NCI-H460 (cell line): Measurements from ENCODE around the gene CD55. TPM values are rescaled to one million over a fixed set of nuclear protein-coding genes. Genes with fewer than 3 reads are reported as not detected.

ENCODE experiments used
- DNase-seq: peaks from one replicate; pipeline ENCODE4 v3.0.0-alpha.2; 2016; ENCODE audit warnings: low read depth; ENCODE audit errors: extremely low read depth
- total RNA-seq: library from RNA; depleted of rRNA; stranded (reverse); fragments of >200 nt; shearing (Covaris generic); gene quantifications from 2 replicates; pipeline ENCODE4 v1.2.3, GENCODE V29; 2014

The CD55 gene
- total RNA-seq, 1 experiment from 2014 or later, result 1,516 TPM

DNA sequence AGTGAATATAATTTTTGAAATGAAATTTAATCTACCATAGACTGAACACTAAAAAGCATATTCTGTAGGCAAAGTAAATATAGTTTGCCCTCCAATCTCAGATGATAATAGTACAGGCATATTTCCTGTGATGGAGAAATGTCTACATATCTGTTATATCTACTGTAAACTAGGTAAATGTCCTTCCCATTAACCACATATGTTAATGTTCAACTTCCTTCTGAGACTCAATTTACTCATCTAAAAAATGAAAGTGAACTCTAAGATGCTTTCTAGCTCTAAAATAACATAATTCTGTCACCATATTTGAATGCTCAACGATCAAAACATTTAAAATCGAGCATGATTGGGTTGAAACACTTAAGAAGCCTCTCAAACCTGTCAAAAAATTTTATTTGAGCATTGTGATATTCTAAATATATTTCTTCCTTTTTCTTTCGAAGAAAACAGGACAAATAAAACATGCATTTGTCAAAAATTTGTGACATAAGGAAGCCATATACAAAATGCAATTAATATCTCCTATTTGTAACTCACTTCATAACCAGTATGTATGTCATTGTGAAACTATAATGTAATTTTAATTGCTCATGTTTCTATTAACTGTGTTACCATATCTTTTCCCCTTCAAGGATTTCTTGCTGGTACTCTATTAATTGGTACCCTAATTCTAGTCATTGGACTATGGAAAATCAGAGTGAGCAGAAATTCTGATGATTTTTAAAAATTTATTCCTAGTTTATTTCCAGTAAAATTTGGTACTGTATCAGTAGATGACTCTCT lies 34.2 kb downstream of the CD55 start:
- no peak for DNase-seq

- DNase-seq, result no peak
Observed at GRCh38 chr1:207361029-207361428, 39.6 kb downstream of the CD55 start.

GRCh38 chr1:207361889-207362288 lies 40.4 kb downstream of the CD55 start:
- DNase-seq, result no peak

DNA sequence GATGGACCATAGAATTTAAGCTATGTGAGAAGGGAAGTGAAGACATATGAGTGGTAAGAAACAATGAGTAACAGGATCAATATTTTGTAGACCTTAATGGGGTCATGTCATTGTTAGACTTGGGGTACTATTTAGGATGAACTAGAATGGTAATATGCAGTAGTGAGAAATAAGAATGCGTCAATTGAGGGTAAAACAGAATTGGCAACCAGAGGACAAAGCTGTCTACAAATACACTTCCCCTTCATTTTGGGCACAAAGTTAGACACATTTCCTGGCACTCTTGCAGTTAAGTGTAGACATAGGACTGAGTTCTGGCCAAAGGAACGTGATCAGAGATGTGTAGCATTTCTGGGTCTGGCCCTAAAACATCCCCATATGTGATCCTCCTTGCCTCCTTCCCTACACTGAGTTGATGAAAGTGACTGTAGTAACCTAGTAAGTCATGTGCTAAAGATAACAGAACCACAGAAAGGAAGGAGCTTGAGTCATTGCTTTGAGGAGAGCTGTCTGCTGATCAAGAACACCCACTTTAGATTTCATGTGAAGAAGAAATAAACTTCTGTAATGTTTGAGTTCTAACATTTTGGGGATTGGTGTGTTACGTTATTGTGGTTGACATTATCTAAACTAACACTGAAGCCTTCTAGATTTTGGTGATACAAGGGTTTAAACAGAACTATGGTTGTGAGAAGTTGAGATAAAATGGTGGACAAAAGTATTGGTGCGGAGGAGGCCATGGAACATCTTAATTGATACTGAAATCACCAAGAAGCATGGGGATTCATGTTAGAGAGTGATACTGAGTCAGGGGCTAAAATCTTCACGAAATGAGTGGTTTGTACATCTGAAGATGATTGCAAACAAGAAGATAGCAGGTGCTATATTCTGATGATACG lies 41.7 kb downstream of the CD55 start:
- DNase-seq, result no peak

DNA sequence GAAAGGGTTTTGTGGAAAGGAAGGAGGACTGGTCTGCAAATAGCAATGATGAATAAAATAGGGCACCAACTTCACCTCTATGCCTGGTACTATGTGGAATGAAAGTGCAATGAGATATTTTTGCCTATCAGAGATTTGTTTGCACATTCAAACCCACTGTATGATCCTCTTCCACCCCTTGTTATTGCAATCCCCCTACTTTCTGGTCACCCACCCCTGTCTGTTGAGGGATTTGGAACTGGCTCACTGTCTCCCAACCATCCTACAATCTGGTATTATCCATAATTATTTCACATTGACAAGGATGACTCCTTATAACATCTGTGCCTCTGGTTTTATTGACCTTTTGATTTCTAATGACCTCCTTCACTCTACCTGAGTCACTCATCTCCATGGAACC lies 42.4 kb downstream of the CD55 start:
- DNase-seq, result no peak

- DNase-seq, result no peak
Observed at GRCh38 chr1:207364614-207365013, 43.1 kb downstream of the CD55 start.

GRCh38 chr1:207365063-207365462 lies 43.6 kb downstream of the CD55 start:
- DNase-seq, result no peak

DNA sequence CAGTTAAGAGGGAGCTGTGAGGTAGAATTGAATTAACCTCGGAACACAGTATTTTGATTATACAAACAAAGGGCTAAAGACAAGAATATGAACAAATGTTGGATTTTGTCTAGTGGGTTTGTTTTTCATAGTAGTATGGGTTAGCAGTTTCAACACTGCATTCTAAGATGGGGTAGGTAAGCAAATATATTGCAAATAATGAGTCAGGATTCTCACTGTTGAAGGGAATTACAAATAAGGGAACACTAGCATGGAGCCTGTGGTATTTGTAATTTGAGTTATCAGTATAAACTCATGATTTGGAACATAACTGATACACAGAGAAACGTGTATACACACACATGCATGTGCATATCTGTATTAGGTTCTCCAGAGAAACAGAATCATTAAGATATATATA lies 44.5 kb downstream of the CD55 start:
- DNase-seq, result no peak

DNA sequence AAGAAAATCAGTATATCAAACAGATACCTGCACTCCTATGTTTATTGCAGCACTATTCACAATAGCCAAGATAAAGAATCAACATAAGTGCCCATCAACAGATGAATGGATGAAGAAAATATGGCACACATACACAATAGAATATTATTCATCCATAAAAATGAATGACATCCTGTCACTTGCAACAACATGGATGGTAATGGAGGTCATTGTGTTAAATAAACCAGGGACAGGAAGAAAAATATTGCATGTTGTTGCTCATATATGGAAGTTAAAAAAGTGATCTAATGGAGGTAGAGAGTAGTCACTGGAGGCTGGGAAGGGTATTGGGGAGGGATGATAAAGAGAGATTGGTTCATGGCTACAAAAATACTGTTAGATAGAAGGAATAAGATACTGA lies 67.2 kb downstream of the CD55 start:
- no peak for DNase-seq

- peak; percentile 41 for DNase-seq
Observed at GRCh38 chr1:207389728-207390464, 68.4 kb downstream of the CD55 start.

DNA sequence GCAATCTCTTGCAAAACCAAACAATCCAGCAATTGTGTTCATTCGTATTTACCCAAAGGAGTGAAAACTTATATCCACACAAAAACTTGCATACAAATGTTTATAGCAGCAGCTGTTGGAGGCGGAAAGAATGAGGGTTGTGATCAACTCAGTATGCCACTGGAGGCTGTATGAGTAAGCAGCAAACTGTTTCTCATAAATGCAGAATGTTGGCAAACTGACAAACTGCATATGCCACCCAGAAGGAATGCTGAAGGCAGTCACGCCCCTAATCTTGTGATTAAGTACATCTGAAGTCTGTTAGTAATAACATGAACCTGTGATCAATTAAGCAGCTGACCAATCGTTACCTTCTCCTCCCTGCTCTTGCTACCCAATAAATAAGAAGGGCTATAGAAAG lies 72.1 kb downstream of the CD55 start:
- peak; percentile 79 for DNase-seq

- DNase-seq, result no peak
Observed at GRCh38 chr1:207396168-207396746, 74.8 kb downstream of the CD55 start.

- no peak for DNase-seq
Observed at GRCh38 chr1:207397525-207397926, 76.0 kb downstream of the CD55 start.

GRCh38 chr1:207398986-207399385 lies 77.5 kb downstream of the CD55 start:
- DNase-seq, result no peak

- DNase-seq, result no peak
Observed at GRCh38 chr1:207401578-207401977, 80.1 kb downstream of the CD55 start.

DNA sequence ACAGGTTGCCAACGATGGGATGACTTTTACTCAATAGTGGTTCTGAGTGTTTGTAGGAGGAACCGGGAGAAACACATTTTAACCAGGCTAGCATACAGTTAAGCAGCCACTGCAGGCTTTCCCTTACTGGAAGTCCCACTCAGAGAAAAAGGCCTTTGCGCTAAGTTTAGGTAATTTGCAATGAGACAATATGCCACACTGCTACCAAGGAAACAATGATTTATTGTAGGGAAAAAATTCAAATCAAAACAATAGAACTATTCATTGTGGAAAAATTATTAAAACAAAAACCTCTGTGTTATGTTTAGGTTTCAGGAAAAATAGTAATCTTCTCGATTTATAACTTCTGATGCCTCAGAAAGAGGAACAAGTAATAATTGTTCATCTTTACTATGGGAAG lies 81.3 kb downstream of the CD55 start:
- no peak for DNase-seq

DNA sequence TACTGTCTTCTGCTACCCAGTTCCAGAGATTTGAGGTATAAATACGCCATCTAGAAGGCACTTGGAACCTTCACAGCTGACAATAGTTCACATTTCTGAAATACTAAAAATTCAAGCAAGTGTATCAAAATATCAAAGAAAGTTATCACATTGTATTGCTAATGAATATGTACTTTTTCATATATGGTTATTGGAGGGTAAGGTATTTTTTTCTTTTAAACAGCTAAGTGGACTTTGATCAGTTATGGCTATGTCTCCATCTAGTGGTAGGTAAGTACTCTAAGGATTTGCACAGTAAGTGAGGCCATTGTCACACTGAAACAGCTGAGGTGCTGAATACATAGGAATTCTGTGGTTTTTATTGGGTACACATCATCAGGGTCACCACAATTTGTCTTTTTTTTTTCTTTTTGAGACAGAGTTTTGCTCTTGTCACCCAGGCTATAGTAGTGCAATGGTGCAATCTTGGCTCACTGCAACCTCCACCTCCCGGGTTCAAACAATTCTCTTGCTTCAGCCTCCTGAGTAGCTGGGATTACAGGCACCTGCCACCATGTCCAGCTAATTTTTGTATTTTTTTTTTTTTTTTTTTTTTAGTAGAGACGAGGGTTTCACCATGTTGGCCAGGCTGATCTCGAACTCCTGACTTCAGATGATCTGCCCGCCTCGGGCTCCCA lies 83.5 kb downstream of the CD55 start:
- DNase-seq, result peak; percentile 75

- no peak for DNase-seq
Observed at GRCh38 chr1:207405814-207406213, 84.3 kb downstream of the CD55 start.

DNA sequence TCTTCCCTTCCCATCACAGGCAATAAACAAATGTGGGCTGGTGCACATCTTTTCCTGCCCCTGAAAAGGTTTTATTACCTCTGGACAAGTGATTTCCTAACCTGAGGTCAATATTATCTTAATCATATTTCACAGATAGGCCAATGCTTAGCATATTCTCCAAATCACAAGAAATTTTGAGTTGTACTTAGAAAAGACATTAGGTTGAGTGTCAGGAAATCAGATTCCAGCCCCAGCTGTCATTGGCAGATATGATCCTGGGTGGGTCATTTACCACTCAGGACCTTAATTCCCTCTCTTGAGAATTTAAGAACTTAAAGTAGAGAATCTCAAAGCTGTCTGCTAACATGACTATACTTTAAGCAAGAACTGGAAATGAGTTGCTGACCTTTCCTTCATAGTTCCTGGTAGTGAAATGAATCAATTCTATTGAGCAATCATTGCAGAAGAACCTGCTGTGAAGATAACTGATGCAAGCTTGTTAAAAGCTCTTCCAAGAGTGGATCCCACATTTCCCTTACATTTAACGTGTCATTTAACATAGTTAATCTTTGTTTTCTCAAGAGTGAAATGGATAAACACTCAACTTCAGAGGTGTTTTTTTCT lies 86.3 kb downstream of the CD55 start:
- DNase-seq, result peak; percentile 50
